HG03196 (cell line): Measurements from ENCODE around the gene CLPSL1.
"Not testable (repeated sequence)": the region's sequence is repeated elsewhere in the genome, so short reads cannot be mapped to it uniquely, and the experiment has no call there.

Source experiments
- ATAC-seq: cut with Tn5 transposase; IDR thresholded peaks from one replicate; pipeline ENCODE4 v1.9.1; 2021; ENCODE audit not compliant: unreplicated experiment

CLPSL1 gene, protein sequence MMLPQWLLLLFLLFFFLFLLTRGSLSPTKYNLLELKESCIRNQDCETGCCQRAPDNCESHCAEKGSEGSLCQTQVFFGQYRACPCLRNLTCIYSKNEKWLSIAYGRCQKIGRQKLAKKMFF

DNA sequence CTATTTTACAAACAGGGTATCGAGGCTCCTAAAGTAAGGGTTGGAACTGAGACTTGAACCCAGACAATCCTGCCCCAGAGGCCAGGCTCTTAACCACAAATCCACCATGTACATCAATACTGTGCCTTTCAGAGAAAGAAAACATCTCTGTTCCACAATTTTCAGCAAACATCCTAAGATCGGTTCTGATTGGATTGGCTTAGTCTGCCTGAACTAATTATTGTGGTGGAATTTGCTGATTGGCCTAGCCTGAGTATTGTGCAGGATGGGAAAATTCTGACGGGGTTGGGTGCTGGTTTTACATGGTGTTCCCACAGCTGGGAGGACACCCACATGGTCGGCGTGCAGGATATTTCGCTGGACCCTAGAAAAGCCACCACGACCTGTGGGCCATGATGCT, at the start of gene CLPSL1:
CLPSL1 (plus strand) TSS at position 301 of the 400 bp plus-strand sequence; CDS start at position 393, 92 bp downstream.
- no peak for ATAC-seq

DNA sequence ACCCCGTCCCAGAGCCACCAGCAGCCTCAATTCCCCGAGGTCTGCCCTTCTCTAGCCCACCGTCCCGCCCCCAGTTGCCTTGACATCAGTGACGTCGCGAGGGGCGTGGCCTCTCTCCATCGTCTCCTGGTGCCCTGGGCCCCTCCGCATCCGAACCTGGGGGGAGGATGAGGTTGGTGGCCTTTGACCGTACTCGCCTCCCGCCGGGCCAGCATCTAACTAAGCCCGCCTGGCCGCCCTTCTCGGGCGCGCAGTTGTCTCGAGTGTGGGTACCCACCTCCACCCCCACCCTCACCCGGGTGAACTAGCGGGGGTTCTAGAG, 49.4 kb upstream of the CLPSL1 start:
- ATAC-seq, result peak; percentile 48

DNA sequence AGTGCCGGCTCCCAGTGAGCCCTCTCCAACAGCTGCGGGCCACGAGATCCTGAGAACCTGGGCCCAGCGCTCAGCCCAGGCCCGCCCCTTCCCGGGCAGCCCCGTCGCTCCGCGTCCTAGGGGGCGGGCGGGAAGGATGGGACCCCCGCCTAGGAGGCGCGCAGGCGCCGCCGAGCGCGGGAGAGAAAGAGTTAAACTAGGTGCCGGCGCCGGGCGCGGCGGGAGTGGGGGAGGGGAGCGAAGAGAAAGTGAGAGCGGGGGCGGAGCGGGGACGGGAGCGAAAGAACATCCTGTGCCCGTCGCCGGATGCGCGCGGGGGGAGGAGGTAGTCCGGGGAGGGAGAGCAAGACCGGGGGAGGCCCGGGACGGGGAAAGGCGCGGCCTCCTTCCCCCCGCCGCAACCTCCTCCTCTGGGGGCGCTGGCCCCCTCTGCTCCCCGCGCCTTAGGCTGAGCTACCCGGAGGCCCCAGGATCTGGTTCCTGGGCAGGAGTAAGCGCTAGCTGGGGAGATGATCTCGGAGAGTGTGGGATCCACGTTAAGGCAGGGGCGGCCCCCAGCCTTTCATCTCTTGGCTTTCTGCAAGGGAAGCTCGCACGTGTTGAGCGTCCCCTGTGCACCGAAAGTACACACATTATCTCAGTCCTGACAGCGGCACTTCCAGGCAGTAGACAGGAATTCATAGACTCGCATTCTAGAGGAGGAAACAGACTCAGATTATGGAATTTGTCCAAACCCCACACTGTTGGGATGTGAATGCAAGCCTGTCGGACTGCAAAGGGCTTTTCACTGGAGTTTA, 48.9 kb upstream of the CLPSL1 start:
- ATAC-seq, result peak; percentile 38

DNA sequence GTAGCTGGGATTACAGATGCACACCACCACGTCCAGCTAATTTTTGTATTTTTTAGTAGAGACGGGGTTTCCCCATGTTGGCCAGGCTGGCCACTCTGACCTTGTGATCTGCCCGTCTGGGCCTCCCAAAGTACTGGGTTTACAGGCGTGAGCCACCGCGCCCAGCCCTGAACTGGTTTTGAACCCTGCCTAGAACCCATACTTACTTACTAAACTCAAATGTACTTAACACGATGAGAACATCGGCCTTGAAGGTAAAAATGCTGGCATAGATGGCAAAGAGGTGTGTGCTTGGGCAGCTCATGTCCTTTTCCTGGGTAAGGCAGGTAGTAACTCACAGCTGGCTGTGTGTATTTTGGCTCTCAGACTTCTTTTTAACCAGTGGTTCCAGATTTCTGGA, 47.2 kb upstream of the CLPSL1 start:
- ATAC-seq, result no peak

DNA sequence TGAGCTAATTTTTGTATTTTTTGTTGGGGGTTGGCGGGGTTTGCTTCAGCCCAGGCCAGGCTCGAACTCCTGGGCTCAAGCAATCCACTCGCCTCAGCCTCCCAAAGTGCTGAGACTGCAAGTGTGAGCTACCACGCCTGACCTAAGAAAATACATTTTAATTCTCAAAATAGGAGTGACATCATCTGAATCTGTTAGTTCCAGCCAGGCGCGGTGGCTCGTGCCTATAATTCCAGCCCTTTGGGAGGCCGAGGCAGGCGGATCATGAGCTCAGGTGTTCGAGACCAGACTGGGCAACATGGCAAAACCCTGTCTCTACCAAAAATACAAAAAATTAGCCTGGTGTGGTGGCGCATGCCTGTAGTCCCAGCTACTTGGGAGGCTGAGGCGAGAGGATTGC, 46.5 kb upstream of the CLPSL1 start:
- not testable (repeated sequence) for ATAC-seq

DNA sequence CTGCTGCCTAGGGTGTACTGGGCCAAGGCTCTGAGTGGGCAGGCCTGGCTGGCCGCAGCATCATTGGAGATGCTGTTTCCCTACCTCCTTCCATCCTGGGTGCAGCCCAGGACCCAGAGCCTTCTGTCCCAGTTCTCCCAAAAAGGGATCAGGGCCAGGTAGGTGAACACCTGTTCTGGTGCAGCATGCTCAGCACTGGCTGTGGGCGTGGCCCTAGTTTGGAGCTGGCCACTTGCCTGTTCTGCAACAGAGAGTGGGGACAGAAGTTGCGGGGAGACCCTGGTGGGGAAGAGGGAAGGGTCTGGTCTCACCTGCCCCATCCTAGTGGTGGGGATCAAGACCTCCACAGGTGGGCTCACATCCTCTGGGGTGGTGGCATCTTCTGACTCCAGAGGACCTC, 45.4 kb upstream of the CLPSL1 start:
- ATAC-seq, result no peak

DNA sequence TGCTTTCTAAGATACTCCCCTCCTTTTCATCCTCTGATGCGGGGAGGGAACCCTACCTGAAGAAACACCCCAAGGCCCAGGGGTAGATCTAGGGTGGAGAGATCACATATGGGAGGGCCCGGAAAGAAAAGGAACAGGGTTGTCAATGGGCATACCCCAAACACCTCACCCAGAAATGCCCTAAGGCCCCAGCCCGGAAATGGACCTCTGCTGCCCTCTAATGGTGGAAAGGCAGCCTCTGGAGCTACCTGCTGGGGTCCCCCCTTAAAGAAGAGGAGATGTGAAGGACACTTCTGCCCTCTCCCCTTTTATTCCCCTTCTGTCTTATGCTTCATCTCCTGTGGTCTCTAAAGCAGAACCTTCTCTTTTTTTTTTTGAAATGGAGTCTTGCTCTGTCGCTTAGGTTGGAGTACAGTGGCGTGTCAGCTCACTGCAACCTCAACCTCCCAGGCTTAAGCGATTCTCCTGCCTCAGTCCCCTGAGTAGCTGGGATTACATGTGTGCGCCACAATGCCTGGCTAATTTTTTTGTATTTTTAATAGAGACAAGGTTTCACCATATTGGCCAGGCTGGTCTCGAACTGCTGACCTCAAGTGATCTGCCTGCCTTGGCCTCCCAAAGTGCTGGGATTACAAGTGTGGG, 44.4 kb upstream of the CLPSL1 start:
- no peak for ATAC-seq

DNA sequence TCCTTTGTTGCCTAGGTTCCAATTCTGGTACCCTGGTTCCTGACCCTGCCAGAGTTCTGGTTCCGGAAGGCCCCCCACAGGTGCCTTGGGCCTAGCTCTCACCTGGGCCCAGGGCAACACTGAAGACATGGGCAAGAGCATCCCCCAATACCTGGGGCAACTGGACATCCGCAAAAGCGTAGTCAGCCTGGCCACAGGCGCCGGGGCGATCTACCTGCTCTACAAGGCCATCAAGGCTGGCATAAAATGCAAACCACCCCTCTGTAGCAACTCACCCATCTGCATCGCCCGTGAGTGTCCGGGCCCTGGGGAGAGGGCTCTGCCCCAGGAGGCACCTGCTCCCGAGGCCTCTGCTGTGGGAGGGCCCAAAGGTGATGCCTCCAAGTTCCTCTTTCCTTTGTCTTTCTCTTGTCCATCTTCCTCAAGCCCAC, 43.8 kb upstream of the CLPSL1 start, which contains the start of gene ARMC12:
ARMC12 (plus strand) TSS at position 51 of the 431 bp plus-strand sequence; CDS start at position 128, 77 bp downstream.
- ATAC-seq, result no peak

DNA sequence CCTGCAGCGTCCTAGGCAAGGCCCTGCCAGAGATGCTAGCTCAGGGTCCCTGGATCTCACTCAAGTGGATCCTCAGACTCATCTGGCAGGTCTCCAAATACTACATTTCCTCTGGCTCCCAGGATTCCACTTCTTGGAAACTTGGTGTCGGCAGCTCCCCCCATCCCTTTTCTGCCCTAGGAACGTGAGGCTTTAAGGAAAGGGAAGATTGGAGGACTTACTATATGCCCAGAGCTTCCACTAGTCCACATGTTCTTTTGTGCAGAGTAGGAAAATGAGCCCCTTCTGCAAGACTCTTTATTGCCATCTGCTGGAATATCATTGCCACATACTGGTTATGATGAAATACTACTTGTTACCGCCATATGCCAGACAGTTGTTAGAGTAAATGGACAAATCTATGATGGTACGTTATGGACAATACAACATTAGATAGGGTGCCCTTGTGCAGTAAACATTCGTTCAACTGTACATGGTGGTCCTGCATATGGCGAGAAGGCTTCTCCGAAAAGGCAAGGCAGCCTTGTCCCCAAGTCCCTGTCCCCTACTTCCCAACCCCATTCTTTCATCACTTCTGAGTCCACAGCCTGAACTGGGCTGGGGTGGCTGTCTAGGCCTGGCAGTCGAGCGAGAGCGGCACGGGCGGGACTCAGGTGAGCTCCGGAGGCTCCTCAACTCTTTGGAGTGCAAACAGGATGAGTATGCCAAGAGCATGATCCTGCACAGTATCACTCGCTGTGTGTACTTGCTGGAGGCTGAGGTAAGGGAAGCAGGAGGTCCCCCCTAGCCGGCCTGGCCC, 43.2 kb upstream of the CLPSL1 start:
- no peak for ATAC-seq

DNA sequence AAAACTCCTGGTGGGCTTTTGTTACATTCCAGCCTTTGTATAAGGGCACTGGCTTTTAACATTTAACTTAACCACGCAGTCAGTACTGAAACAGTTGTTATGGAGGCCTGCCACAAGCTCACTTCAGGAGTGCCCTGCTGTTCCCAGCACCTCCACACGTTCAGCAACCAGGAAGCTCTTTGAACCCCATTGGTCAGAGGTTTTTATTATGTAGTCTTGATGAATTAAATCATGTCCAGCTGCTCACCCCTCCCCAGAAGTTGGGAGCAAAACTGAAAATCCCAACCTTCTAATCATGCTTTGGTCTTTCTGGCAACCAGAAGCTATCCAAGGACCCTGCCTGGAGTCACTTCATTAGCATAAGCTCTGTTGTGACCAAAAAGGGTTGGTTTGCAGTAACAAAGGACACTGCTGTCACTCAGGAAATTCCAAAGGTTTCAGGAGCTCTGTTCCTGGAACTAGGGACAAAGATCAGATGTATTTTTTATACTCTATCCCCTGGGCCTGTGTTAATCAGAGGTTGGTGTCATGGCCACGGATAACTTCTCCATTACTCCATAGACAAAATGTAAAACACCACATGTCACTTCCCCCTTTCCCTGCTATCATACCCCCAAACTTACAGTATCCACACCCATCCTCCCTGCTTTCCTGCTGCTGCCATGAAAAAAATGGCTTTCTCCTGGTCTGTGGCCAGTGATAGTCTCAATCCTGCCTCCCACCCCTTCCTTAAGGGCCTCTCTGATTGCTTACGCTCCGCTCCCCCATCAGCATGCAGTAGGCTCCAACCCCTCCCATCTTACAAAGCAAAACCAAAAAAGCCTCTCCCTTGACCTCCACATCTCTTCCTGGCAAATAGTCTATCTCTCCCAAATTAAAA, 40.9 kb upstream of the CLPSL1 start:
- ATAC-seq, result no peak

DNA sequence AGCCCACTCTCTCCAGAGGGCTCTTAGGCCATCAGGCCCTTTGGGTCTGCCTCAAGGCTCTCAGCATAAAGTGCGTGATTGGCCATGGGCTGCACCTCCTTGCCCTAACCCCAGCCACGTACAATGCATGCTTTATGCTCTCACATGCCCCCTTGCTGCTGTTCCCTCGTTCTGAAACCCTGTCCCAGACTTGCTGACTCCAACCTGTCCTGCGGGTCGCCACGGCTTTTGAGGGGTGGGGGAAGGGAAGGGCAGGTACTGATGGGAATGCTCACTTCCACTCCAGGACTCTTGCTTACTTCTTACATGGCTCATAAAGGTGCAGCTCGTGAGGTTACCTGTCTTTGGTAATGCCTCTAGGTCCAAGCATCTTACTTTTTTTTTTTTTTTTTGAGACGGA, 38.0 kb upstream of the CLPSL1 start:
- no peak for ATAC-seq

DNA sequence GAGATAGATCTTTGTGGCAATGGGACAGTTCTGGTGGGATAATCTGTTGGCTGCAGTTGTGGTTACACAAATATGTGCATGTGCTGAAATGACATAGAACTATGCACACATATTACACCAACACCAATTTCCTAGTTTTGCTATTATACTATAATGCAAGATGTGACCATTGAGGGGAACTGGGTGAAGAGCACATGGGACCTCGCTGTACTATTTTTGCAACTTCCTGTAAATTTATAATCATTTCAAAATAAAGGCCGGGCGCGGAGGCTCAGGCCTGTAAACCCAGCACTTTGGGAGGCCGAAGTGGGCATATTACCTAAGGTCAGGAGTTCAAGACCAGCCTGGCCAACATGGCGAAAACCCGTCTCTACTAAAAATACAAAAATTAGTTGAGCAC, 35.3 kb upstream of the CLPSL1 start:
- no peak for ATAC-seq

DNA sequence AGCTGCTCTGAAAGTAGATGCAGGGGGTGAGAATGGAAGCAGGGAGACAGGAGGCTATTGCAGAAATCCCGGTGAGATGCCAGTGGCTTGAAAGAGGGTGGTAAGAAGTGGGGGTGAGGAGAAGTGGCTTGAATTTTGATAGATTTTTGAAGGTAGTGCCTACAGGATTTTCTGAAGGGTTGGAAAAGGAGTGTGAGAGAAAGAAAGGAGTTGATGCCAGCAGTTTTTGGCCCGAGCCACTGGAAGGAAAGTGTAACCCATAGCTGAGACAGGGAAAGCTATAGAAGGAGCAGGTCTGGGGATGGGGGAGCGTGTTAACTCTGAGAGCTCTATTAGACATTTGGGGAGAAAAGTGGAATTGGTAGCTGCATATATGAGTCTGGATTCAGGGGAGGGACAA, 34.3 kb upstream of the CLPSL1 start:
- no peak for ATAC-seq

DNA sequence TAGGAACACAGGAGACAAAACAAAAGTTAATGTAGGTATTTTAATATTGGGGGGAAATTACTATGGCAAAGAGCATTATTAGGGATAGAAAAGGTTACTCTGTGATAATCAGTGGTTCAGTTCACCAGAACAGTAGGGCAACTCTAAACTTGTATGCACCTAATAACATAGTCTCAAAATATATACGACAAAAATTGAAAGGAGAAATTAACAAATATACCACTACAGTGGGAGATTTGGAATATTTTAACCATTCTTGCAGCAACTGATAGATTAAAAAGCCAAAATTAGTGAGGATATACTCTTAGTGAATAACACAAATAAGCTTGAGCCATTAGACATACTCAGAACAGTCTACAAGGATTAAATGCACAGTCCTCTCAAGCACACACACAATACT, 32.9 kb upstream of the CLPSL1 start:
- no peak for ATAC-seq

DNA sequence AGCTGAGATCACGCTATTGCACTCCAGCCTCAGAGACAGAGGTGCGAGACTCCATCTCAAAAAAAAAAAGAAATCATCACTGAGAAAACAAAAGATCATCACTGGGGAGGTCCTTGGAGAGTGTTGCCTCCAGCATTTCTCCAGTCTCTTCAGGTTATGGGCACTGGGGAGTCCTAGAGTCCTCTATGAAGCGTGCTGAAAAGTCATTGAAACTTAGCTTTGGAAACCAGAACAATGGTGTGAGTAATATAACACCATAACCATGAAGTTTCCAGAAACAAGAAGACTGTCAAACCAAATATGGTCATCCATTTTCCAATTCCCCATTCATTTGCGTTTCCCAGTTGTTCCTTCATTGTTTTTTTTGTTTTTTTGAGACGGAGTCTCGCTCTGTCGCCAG, 30.3 kb upstream of the CLPSL1 start:
- ATAC-seq, result no peak

DNA sequence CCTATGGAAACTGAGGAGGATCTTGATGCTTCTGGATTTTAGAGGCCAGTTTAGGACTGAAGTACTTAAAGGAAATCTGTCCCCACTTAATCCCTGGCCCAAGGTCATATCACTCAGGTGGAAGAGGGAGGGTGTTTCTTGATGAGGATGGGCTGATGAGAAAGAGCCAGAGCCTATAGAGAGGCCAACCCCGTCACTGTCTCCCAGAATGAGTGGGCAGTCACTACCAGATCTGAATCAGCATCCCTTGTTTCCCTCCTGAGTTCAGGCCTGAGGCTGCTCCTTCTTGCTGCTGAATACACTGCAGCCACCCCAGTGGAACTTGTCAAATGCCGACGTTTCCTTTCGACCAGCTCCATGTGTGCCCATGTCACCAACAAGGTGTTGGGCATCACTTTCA, 29.2 kb upstream of the CLPSL1 start:
- ATAC-seq, result no peak

DNA sequence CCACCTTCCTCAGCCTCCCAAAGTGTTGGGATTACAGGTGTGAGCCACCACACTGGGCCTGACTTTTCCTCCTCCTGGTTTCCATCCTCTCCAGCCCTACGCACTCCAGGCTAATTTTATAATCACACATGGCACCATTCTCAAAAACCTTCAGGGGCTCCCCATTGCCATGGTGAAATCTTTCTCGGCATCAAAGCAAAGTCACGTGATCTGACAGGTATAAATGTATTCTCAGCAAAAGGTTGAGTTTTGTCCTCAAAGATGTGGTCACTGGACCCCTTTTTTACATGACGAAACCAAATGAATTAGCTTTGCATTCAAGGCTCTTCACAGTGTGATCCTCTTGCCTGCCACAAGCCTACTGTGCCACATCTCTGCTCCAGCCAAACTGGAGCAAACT, 28.5 kb upstream of the CLPSL1 start:
- no peak for ATAC-seq

DNA sequence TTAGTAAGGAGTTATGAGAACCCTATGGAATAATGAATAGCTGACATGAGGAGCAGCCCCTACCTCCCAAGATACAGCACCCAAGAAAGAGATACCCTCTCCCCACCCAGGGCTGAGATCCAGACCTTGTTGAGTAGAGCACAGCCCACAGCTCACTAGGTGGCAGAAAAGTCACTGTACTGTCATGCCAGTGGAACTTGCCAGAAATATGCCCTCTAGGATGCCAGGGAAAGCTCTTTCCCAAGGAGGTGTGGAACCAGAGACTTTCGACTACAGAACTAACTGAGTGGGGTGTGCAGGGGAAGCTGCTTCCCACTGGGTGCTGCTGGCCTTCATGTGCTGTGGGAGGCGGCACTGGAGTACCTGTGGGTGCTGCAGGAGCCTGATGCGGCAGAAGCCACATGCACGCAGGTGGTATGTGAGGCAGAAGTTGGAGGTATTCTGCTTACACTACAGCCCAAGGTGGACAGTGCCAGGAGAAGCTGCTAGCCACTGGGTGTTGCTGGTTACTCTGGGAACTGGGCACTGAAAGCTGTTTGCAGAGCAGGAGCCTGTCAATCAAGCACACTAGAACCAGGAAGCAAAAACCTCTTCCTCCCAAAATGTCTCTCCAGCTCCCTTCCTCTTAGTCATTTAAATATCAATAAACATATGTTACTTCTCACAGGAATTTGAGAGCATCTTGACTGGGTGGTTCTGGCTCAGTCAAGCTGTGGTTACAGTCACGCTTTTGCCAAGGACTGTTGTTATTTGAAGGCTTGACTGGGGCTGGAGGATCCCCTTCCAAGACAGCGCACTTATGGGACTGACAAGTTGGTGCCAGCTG, 26.2 kb upstream of the CLPSL1 start:
- no peak for ATAC-seq

DNA sequence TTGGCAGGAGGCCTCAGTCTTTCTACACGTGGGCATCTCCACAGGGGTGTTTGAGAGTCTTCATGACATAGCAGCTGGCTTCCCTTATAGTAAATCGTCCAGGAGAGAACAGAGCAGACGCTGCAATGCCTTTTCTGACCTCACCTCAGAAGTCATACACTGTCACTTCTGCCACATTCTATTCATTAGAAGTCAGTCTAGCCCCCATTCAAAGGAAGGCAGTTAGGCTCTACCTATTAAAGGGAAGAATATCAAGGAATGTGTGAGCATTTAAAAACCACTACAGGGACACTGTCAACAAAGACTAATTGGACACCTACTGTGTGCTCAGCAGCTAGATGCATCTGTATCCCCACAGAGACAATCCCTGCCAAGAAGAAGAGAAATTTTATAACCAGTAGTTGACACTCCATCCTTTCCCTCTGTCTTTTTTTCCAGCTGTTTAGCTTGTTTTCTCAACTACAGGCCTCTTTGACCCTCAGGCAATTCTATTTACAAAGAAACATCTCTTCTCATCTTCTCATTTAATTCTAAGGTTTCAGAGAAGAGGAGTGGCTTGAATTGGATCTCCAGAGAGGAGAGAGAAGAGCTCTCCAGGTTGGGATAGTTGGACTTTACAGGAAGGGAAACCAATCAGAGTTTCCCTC, 25.4 kb upstream of the CLPSL1 start:
- ATAC-seq, result no peak
